Stimulated activated CD8-positive, alpha-beta memory T cell treated with anti-CD3 and anti-CD28 coated beads, Interleukin-15, amount 100 ng/mL, for 24 hours (primary cell): ENCODE results near the gene FAM114A1.
"Not testable (repeated sequence)": the region's sequence is repeated elsewhere in the genome, so short reads cannot be mapped to it uniquely, and the experiment has no call there.

Experiments
- DNase-seq: peaks from one replicate; pipeline ENCODE4 v3.0.0-alpha.2; 2020; ENCODE audit warnings: low read depth

FAM114A1 gene

DNA sequence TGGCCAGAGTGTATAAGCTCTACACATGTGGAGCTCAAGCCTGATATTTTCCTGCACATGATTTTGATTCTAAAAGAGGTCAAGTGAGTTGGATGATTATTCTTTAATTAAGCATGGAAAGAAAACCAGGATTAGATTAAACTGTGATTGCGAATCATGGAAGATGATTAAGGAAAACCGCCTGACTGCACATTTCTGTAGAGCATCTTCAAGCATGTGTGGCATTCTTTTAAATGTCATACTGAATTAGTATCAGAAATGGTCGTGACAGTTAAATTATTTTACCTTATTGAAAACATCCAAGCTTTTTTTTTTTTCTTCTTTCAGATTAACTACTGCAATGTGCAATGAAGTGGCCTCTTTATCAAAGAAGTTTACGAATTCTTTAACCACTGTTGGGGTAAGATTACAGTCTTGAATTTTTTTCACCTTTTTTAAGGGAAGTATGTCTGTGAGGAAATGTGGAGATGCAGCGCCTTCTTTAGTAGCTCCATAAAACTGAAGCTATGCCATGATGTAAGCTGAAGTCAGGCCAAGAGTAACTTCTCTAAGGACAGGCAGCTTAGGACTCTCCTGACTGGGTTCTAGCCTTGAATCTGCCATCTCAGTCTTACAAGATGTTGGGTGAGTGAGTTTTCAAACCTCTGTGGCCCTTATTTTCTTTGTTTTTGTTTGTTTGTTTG, 67.9 kb downstream of the FAM114A1 start:
- no peak for DNase-seq

DNA sequence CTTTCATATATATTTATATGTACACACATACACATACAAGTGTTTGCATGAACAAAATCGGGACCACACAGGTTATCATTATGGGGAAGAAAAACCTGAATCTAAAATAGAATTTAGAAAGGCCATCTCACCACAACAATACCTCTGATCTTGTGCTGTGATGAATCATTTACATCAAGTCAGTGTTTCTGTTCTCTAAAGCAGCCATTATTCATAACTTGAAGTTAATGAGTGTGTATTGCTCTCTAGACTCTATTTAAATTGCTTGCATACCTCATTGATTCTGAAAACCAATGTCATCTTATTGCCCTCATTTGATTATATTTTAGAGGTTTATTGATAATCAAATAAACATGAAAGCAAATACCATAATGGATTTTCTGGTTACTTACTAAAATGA, 71.6 kb downstream of the FAM114A1 start:
- no peak for DNase-seq

GRCh38 chr4:38940476-38940875, 72.9 kb downstream of the FAM114A1 start:
- DNase-seq: no peak

DNA sequence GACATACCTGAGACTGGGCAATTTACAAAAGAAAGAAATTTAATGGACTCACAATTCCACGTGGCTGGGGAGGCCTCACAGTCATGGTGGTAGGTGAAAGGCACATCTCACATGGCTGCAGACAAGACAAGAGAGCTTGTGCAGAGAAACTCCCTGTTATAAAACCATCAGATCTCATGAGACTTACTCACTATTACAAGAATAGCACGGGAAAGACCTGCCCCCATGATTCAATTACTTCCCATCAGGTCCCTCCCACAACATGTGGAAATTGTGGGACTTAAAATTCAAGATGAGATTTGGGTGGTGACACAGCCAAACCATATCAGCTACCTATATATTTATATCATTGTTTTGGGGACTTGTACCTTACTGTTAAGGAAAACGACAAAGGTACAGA, 74.3 kb downstream of the FAM114A1 start:
- DNase-seq: not testable (repeated sequence)

DNA sequence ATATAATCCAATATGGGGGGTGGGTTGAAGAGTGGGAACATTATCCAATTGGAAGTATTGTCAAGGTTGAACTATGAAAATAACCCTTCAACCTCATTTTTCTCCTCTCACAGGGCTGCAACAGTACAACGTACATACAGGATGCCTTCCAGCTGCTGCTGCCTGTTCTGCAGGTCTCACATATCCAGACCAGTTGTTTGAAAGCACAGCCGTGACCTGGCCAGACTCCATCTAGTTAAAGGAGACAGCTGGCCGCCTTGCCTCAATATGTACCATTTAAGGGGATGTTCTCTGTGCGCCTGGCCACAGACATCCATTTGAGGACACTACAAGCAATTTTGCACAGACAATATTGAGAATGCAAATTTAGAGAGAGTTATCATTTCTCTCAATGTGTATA, 75.7 kb downstream of the FAM114A1 start:
- DNase-seq: no peak

DNA sequence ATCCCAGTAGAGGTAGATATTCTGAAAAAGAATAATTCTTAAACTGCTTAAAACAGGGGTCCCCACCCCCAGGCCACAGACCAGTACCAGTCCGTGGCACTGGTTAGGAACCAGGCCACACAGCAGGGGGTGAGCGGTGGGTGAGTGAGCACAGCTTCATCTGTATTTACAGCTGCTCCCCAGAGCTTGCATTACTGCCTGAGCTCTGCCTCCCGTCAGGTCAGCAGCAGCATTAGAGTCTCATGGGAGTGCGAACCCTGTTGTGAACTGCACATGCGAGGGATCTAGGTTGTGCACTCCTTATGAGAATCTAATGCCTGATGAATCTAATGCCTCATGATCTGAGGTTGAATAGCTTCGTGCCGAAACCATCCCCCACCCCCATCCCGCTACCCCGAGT, 76.8 kb downstream of the FAM114A1 start:
- DNase-seq: no peak

- no peak for DNase-seq
Measured at GRCh38 chr4:38946919-38947318, 79.3 kb downstream of the FAM114A1 start.

- no peak for DNase-seq
Measured at GRCh38 chr4:38948551-38948950, 80.9 kb downstream of the FAM114A1 start.

GRCh38 chr4:38949411-38950051, 81.9 kb downstream of the FAM114A1 start:
- no peak for DNase-seq

DNA sequence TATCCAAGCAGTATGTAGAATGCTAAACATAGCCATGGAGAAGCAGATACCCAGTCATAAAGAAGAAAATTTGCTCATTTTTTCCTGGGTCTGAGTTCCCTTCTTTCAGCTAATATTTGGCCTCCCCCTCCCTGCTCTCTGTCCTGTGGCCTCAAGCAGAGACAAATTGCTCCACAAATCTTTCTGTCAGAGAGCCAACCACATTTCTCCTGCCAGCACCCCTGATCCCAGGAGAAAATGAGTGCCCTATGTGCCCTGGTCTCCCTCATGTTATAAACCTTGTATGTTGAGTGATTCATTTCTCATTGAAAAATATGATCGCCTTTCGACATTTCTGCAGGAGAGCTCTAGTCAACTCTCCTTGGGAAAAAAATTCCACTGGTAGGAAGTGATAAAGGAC, 82.6 kb downstream of the FAM114A1 start:
- no peak for DNase-seq

DNA sequence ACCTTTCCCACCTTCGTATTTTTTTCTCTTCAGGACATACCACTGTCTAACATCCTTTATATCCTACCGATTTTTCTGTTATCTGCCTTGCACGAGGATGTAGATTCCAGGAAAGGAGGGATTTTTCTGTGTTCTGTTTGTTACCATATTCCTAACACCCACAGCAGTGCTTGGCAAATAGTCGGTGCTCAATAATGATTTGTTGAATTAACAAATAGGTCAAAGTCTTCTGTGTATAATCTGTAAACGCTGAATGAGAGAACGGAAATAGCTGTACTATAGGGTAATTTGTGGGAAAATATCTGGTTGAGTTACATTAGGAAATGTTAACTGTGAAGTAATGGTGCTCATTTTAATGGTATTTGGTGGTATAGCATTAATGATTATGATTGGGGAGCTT, 83.1 kb downstream of the FAM114A1 start:
- DNase-seq: no peak

DNA sequence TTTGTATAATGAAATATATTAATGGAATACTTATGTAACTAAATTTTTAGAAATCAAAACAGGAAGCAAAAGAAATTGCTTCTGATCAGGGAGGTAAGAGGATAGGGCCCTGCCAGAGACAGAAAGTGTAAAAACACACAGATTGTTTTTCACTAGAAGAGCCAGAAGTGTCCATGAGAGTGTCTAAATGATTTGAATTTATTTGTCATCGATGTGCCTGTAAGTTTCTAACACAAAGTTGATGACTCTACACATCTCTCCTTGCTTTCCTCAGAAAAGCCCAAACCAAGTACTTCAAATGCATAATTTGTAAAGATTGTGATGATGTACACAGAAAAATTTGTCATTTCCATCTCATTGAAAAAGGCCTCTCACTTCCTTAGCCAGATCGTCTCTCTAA, 84.0 kb downstream of the FAM114A1 start:
- no peak for DNase-seq

DNA sequence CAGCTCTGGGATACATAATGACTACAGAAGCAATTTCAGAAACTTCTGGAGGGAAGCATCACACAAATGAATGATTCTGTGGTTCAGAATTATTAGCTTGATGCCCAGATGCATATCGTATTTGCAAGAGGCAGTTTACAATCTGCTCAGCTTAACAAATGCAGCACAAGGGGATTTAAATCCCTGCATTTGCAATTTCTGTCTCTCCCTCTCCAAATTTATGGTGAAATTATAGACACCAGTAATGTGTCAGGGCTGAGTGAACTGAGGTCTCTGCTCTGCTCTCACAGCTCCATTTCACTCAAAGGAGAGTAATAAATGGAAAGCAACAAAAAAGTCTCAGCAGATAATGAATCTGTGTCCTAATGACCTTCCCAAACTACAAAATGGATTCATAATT, 84.4 kb downstream of the FAM114A1 start:
- DNase-seq: no peak

DNA sequence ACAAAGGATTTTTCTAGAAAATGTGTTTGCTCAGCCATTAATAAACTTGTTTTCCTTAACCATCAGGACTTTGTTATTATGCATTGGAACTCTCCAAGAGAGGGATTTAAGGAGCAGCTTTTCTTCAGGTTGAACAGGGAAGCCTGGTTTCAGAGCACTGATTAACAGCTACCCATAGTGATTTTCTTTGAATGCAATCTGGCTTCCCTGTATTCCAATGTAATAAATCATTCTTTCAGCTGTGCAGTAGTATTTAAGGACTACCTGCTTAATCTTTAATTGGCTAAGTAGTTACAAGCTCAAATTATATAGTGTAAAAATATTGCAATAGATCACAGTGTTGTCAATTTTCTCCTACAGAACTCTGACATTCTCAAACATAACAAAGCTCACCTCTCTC, 87.1 kb downstream of the FAM114A1 start:
- DNase-seq: no peak

DNA sequence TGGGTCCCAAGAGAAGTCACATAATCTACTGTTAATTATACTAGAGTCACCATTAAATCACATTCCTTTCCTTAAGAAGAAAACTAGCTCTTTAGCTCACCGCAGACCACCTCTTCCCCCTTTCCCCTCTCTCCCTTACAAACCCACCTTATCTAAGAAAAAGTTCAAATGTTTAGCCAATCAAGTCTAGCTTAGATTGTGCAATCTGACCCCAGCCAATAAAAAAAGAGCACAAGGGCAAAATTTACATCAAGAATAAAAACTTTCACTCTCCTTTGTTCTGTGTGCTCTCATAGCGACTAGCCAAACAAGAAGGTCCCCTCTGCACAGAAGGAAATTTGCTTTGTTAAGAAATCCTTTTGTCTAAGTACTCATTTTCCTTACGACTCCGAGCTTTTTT, 88.4 kb downstream of the FAM114A1 start:
- DNase-seq: no peak

DNA sequence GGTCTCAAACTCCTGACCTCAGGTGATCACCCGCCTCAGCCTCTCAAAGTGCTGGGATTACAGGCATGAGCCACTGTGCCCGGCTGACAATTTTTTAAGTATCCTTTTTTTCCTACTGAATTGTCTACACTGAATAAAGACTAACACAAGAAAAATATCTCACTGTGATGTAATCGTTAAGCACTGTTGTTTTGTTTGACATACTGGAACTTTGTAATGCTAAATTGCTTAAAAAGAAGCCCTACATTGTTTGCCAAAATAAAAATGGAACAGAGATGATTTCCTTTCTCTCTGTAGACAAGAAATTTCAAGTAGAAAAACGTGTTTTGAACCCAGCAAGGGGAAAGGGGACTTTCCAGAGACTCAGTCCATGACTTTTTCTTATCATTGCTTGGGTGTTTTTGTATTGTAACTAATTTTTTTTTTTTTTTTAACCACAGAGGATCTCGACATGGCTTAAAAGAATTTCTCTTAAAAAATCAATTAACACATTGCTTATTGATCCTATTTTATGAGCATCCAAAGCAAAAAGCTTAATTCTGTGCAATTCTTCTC, 89.7 kb downstream of the FAM114A1 start:
- no peak for DNase-seq

- DNase-seq: no peak
Measured at GRCh38 chr4:38957893-38958292, 90.3 kb downstream of the FAM114A1 start.

DNA sequence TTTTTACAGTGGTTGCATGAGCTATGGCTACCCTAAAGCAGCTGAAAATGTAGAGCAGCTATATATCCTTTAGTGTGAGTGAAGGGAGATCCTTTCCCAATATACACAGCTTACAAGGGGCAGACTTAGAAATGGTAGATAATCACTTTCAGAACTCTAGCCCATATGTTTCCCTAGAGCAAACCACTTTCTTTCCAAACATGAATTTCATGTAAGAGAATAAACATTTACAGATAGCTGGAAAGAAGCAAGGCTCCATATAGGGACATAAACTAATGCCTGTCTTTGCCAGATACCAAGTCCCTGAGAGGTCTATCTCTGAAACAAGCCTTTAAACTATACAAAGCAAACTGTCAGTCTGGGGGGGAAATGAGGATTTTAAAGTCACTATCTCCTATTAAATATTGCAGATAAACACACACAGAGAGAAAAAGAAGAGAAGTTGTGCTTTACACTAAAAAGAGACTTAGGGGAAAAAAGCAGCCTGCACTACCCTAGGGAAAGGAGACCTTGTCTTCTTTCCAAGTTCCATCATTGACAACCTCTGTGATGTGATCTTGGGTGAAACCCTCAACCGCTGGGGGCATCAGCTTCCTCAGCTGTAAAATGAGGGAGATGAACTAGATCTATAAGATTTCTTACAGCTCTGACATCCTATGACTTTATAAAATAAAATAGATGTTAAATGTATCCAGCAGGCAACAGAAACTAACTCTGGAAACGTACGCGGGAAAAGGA, 91.0 kb downstream of the FAM114A1 start:
- DNase-seq: no peak

GRCh38 chr4:38959248-38959647, 91.6 kb downstream of the FAM114A1 start:
- DNase-seq: not testable (repeated sequence)

- no peak for DNase-seq
Measured at GRCh38 chr4:38964942-38965775, 97.6 kb downstream of the FAM114A1 start.

- no peak for DNase-seq
Measured at GRCh38 chr4:38965866-38966265, 98.3 kb downstream of the FAM114A1 start.
